ENCODE results near the gene FYN. TPM values are rescaled to one million over a fixed set of nuclear protein-coding genes. Genes with fewer than 3 reads are reported as not detected.

FYN gene
- total RNA-seq (10 to 100 TPM; 12.3 to 27.0 TPM), polyA plus RNA-seq (10 to 100 TPM; 11.2 to 28.3 TPM)

DNA sequence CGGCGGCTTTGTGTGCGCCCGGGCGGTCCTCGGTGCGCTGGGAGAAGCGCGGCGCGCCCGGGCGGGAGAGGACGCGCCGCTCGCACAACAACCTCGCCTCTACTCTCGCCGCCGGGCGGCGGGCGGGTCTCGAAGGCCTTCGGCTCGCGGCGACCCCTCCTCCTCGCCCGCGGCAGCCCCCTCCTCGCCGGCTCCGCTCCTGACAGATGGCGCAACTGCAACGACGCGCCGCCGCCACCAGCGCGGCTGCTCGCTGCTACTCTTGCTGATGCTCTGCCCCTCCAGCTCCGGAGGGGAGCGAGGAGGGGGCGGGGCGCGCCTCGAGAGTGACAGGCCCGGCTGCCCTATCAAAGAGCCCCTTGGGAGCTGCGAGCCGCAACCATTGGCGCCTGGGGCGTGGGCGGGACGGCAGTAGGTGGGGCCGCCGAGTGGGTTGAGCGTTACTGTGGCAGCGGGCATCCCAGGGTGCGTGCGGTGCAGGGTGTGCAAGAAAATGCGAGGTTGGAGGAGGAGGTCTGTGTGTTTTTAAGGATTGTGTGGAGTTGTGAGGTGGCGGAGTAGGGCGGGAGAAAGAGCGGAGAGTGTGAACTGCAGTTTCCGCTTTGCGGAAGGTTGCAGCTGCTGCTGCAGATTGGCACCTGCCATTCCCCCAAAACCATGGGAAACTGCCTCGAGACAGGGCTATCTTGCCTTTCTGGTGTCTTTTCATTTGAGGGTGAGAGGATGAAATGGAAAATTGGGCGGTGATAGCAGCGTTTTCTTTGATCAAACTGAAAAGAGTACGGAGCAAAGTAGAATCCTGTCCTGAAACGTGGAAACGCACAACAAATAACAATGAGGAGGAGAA, at the start of gene FYN:
Gene FYN (minus strand): TSS at position 275 of the 847 bp plus-strand sequence. CDS start 153,401 bp downstream, outside the sequence.
- H3K4me1 ChIP-seq (ENCODE audit: control insufficient read depth in 4 of 4, insufficient read depth in 4 of 4, low read length in 3 of 4), result peaks cover 6 to 16% (median 12%) of the 10 kb centered on the region in 4 donors
- peak within 1 kb of the TSS; percentile 54 to 59 for H3K27ac ChIP-seq (ENCODE audit: low read depth in 1 of 2, low read length in 2 of 2)
- peaks cover 0 to 9% (median 1%) of the 10 kb centered on the region in 4 donors for H3K27me3 ChIP-seq (ENCODE audit: control insufficient read depth in 4 of 4, insufficient read depth in 4 of 4, low read length in 3 of 4)
- 2% methylated on average over 75 of the region's 75 CpGs for WGBS
- no peaks in the 10 kb centered on the region for H3K9me3 ChIP-seq (ENCODE audit: control insufficient read depth in 4 of 4, low read length in 3 of 4)
- H3K4me3 ChIP-seq (ENCODE audit: low read depth in 1 of 3, low read length in 3 of 3), result peak within 1 kb of the TSS; percentile 46 to 82 (median 58)
- peak; percentile 97 for DNase-seq (ENCODE audit: low spot score)
- TF ChIP-seq, protein P1, sequence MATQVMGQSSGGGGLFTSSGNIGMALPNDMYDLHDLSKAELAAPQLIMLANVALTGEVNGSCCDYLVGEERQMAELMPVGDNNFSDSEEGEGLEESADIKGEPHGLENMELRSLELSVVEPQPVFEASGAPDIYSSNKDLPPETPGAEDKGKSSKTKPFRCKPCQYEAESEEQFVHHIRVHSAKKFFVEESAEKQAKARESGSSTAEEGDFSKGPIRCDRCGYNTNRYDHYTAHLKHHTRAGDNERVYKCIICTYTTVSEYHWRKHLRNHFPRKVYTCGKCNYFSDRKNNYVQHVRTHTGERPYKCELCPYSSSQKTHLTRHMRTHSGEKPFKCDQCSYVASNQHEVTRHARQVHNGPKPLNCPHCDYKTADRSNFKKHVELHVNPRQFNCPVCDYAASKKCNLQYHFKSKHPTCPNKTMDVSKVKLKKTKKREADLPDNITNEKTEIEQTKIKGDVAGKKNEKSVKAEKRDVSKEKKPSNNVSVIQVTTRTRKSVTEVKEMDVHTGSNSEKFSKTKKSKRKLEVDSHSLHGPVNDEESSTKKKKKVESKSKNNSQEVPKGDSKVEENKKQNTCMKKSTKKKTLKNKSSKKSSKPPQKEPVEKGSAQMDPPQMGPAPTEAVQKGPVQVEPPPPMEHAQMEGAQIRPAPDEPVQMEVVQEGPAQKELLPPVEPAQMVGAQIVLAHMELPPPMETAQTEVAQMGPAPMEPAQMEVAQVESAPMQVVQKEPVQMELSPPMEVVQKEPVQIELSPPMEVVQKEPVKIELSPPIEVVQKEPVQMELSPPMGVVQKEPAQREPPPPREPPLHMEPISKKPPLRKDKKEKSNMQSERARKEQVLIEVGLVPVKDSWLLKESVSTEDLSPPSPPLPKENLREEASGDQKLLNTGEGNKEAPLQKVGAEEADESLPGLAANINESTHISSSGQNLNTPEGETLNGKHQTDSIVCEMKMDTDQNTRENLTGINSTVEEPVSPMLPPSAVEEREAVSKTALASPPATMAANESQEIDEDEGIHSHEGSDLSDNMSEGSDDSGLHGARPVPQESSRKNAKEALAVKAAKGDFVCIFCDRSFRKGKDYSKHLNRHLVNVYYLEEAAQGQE (IDR thresholded peaks at IDR 0.05), result no peak
- no peak for TF ChIP-seq YY1 (IDR thresholded peaks at IDR 0.05)
- TF ChIP-seq MAX (IDR thresholded peaks at IDR 0.05), result no peak
- no peak for TF ChIP-seq HNF4A (conservative IDR thresholded peaks at IDR 0.05)
- no peak for TF ChIP-seq ATF3 (IDR thresholded peaks at IDR 0.05)
- TF ChIP-seq HNF4G (IDR thresholded peaks at IDR 0.05), result no peak
- TF ChIP-seq, protein P2, sequence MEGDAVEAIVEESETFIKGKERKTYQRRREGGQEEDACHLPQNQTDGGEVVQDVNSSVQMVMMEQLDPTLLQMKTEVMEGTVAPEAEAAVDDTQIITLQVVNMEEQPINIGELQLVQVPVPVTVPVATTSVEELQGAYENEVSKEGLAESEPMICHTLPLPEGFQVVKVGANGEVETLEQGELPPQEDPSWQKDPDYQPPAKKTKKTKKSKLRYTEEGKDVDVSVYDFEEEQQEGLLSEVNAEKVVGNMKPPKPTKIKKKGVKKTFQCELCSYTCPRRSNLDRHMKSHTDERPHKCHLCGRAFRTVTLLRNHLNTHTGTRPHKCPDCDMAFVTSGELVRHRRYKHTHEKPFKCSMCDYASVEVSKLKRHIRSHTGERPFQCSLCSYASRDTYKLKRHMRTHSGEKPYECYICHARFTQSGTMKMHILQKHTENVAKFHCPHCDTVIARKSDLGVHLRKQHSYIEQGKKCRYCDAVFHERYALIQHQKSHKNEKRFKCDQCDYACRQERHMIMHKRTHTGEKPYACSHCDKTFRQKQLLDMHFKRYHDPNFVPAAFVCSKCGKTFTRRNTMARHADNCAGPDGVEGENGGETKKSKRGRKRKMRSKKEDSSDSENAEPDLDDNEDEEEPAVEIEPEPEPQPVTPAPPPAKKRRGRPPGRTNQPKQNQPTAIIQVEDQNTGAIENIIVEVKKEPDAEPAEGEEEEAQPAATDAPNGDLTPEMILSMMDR (IDR thresholded peaks at IDR 0.05; ENCODE audit: low read depth, low read length, missing input control), result peak; percentile 37
- no peak for TF ChIP-seq GABPA (IDR thresholded peaks at IDR 0.05 in 1 of 2, conservative IDR thresholded peaks at IDR 0.05 in 1 of 2)
- peak; percentile 24 to 47 for TF ChIP-seq RAD21 (IDR thresholded peaks at IDR 0.05)
- TF ChIP-seq NR2F2 (IDR thresholded peaks at IDR 0.05), result no peak
- peak; percentile 90 for TF ChIP-seq SP1 (IDR thresholded peaks at IDR 0.05)
- TF ChIP-seq, protein P3, sequence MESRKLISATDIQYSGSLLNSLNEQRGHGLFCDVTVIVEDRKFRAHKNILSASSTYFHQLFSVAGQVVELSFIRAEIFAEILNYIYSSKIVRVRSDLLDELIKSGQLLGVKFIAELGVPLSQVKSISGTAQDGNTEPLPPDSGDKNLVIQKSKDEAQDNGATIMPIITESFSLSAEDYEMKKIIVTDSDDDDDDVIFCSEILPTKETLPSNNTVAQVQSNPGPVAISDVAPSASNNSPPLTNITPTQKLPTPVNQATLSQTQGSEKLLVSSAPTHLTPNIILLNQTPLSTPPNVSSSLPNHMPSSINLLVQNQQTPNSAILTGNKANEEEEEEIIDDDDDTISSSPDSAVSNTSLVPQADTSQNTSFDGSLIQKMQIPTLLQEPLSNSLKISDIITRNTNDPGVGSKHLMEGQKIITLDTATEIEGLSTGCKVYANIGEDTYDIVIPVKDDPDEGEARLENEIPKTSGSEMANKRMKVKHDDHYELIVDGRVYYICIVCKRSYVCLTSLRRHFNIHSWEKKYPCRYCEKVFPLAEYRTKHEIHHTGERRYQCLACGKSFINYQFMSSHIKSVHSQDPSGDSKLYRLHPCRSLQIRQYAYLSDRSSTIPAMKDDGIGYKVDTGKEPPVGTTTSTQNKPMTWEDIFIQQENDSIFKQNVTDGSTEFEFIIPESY (IDR thresholded peaks at IDR 0.05), result no peak
- peak; percentile 40 to 64 for TF ChIP-seq EGR1 (IDR thresholded peaks at IDR 0.05; ENCODE audit: low read depth in 2 of 2)
- peak within 1 kb of the TSS; percentile 33 to 58 for H3K9ac ChIP-seq (ENCODE audit: low read depth in 1 of 2, low read length in 2 of 2)
- no peaks in the 10 kb centered on the region for H3K36me3 ChIP-seq (ENCODE audit: control insufficient read depth in 4 of 4, insufficient read depth in 3 of 4, low read depth in 1 of 4, low read length in 3 of 4)
